Superior temporal gyrus (tissue), 1 donor: ENCODE results near the gene CDCA5.
A peak's percentile ranks its signal among the peaks of the same experiment; 100 is the strongest.
"Not testable (repeated sequence)": the region's sequence is repeated elsewhere in the genome, so short reads cannot be mapped to it uniquely, and the experiment has no call there.

Source experiments
- DNase-seq: peaks from one replicate; pipeline ENCODE4 v3.0.0-alpha.2; 2016; ENCODE audit errors: extremely low spot score

Gene CDCA5

DNA sequence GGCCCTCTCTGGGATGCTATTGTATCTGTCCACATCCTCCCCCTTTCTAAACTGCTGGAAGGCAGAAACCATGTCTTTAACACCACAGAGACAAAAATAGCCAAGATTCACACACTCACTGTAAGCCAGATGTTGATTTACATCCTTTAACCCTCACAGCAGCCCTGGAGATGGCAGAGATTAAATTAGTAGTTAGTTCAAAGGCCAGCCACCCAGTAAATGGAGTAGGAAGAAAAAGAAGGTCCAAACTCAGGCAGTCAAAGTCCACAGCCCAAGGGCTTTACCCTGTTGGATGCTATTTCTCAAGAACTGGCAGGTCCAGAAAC, 35.8 kb upstream of the CDCA5 start:
- no peak for DNase-seq

DNA sequence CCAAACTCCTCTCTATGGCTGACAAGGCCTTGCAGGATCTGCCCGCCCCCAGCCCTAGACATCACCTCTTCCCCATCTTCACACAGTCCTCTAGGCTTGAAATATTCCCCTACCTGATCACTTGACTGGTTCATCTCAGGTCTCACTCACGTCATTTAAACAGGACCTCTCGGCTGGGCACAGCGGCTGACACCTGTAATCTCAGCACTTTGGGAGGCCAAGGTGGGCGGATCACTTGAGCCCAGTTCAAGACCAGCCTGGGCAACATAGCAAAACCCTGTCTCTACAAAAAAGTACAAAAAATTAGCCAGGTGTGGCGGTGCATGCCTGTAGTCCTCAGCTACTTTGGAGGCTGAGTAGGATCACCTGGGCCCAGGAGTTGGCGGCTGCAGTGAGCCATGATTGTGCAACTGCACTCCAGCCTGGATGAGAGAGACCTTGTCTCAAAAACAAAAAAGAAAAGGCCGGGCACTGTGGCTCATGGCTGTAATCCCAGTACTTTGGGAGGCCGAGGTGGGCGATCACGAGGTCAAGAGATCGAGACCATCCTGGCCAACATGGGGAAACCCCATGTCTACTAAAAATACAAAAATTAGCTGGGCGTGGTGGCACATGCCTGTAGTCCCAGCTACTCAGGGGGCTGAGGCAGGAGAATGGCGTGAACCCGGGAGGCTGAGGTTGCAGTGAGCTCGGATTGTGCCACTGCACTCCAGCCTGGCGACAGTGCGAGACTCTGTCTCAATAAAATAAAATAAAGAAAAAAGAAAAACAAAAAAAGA, 35.2 kb upstream of the CDCA5 start:
- DNase-seq: not testable (repeated sequence)

DNA sequence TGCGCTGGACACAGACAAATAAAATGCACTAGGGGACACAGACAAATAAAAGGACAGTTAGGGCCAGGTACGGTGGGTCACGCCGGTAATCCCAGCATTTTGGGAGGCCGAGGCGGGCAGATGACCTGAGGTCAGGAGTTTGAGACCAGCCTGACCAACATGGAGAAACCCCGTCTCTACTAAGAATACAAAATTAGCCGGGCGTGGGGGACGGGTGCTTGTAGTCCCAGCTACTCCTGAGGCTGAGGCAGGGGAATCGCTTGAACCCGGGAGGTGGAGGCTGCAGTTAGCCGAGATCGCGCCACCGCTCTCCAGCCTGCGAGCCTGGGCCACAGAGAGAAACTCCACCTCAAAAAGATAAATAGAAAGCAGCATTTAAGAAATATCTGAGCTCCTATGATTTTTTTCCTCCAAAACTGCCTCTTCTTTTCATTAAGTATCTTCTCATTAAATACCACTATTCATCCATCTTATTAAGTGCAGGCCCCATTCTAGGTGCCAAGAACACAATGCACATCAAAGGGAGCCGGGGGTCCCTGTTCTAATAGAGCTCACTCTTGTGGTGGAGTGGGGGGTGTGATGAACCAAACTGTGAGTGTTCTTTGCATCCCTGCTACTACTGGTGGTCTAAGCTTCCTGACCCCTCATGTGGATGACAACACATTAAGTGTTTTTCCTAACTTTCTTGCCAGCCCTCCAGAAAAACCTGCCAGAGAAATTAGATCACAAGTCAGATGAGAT, 34.4 kb upstream of the CDCA5 start:
- no peak for DNase-seq

DNA sequence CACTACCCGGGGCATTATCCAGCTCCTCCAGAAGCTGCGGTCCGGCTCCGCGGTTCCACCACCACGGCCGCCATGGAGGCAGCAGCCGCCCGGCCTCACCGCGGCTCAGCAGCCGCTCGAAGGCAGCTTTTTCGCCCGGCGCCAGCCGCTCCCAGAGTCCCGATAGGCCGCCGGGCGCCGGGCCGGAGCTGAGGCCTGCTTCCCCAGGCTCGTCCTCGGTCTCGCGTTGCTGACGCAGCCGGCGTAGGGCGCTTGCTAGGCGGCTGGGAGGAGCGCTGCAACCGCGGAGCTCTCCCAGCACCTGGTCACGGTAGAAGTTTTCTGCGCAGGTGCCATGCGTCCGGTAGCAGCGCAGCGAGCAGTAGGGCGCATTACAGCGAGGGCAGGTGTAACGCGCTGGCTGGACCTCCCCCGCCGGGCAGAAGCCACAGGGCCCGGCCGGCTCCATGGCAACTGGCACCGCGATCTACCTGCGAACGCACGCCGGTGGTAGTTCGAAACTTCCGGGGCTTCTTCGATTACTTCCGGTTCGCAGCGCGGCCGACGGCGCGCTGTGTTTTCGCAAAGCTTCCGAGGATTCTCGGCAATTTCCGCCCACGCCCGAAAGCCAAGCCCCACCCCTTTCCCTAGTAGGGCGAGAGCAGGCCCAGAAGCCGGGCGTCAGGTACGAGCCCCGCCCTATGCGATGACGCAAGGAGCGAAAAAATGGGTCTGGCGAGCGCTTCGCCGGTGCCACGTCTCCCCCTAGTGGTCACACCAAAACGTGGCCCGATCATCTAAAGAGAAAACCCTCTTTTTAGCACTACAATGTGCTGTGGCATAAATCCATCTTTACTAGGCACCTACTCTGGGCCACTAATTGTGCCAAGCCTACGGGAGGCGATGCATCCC, 33.6 kb upstream of the CDCA5 start, which contains the start of gene ZNHIT2:
ZNHIT2 (minus strand) TSS at position 496 of the 891 bp plus-strand sequence; CDS start at position 448, 48 bp downstream.
- DNase-seq: peak; percentile 99

DNA sequence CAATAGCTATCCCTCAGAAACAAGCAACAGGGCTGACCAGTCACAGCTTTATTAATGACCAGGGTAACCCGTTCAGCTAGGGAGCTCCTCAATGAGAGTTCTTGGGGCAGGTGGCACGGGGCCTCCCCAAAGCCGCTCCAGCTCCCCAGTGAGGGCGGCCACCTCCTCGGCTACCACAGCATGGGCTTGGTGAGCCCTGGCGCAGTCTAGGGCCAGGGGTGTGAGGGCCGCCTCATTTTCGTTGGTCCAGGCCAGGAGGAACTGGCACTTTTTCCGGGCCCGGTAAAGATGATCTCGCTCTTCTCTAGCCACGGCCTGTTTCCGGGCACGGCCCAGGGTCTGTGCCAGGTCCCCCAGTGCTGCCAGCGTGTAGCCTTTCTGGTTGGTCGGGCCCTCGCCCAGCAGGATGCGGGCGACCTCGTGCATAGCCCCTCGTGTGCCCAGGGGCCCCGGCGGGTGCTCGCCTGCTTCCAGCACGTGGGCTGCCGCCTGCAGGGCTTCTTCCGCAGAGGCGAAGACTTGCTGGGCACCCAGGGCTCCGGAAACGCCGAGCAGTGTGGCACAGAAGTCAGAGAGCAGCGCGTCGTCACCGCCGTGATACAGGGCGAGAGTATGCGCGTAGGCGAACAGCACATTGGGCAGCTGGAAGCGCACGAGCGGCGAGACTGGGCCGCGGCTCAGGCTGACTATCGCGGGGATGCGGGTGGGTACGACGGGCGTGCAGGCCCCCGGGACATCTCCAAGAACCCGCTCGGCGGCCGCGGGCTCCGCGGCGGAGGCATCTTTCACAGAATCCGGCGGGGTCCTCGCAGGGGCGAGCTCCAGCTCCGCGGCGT, 32.7 kb upstream of the CDCA5 start:
- DNase-seq: no peak

DNA sequence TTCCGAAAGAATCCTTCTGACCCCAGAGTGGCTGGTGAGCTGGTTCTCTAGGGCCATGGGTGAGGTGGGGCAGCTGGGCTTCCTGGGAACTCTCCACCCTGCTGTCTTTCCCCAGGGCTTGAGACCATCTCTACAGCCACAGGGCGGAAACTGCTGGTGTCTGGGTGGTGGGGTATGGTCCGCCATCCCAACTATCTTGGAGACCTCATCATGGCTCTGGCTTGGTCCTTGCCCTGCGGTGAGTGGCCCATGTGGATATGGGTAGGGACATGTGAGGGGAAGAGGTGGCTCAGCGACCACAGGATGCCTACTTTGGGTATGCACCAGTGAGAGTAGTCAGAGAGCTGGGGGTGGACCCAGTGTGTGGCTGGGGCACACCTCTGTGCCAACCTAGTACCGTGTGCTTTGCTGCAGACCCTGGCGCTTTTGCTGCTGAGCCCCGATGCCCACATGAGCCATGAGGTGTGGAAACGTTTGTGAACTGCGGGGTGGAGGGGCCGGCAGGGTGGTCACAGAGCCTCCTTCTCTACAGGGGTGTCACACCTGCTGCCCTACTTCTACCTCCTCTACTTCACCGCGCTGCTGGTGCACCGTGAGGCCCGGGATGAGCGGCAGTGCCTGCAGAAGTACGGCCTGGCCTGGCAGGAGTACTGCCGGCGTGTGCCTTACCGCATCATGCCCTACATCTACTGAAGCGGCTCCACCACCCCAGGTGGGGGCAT, 31.7 kb upstream of the CDCA5 start:
- DNase-seq: no peak

DNA sequence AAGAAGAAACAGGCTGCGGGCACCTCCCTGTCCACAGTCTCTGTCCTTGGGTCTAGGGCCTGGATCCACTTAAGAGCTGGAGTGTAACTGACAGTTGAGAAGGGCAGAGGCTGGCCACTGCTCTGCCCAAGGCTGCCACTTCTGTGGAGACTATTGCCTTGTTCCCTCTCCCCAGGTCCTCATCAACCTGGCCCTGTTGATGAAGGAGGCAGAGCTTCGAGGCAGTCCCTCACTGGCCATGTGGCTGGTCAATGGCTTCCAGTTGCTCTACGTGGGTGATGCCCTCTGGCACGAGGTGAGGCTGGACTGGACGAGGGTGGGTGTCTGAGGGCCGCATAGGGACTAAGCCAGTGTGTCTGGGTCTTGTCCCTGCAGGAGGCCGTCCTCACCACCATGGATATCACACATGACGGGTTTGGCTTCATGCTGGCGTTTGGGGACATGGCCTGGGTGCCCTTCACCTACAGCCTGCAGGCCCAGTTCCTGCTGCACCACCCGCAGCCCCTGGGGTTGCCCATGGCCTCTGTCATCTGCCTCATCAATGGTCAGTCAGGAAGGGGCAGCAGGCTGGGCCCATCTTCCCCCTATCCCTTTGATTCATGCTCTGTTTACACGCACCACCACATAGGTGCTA, 30.8 kb upstream of the CDCA5 start:
- DNase-seq: no peak

DNA sequence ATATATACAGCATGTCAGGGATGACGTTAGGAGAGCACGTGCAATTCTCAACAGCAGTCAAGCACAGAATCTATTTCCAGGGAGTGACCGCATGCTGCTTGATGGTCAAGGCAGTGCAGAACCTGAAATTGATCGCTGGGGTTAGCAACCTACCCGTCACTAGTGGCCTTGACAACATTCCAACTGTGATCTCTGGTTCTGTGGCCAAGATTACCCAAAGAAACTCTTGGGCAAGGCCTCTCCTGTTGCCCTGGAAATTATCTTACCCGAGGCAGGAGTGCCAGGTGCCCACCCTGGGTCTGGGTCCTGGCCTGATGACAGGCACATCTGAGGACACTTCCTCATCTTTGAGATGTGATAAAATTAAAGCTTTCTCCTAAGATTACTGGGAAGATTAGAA, 30.0 kb upstream of the CDCA5 start:
- DNase-seq: no peak

DNA sequence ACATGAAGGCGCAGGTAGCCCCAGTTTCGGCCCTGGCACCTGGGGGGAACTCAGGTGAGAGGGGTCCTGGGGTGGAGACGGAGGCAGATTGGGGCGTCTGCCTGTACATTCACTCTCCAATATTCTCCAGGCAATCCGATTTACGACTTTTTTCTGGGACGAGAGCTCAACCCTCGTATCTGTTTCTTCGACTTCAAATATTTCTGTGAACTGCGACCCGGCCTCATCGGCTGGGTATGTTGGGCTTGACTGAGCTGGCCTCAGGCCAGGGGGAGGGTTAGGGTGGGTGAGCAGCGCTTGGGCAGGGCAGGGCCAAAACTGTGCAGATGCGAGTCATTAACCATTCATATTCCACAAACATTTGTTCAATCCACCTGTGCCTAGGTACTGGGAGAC, 29.5 kb upstream of the CDCA5 start:
- no peak for DNase-seq

DNA sequence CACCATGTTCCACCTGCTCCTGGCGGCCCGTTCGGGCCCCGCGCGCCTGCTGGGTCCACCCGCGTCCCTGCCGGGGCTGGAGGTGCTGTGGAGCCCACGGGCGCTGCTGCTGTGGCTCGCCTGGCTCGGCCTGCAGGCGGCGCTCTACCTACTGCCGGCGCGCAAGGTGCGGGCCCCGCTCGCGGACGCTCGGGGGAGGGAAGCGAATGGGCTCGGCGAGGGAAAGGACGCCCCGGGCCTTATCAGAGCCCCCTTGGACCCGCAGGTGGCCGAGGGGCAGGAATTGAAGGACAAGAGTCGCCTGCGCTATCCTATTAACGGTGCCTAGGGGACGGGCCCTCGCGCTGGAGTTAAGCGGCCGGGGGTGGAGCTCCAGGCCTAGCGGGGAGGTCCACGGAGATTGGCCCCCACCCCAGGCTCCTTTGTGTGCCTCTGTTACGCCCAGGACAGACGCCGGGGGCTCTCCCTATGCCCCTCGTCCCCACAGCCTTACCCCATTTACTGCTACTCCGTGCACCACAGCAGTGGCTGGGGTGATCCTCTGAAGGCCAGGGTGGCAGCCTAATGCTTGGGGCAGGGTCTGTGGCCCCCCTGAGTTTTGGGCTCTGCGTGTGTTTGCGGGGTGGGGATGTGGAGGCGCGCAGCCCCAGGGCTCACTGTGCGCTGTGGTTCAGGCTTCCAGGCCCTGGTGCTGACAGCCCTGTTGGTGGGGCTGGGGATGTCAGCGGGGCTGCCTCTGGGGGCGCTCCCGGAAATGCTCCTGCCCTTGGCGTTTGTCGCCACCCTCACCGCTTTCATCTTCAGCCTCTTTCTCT, 28.9 kb upstream of the CDCA5 start:
- peak; percentile 50 for DNase-seq

DNA sequence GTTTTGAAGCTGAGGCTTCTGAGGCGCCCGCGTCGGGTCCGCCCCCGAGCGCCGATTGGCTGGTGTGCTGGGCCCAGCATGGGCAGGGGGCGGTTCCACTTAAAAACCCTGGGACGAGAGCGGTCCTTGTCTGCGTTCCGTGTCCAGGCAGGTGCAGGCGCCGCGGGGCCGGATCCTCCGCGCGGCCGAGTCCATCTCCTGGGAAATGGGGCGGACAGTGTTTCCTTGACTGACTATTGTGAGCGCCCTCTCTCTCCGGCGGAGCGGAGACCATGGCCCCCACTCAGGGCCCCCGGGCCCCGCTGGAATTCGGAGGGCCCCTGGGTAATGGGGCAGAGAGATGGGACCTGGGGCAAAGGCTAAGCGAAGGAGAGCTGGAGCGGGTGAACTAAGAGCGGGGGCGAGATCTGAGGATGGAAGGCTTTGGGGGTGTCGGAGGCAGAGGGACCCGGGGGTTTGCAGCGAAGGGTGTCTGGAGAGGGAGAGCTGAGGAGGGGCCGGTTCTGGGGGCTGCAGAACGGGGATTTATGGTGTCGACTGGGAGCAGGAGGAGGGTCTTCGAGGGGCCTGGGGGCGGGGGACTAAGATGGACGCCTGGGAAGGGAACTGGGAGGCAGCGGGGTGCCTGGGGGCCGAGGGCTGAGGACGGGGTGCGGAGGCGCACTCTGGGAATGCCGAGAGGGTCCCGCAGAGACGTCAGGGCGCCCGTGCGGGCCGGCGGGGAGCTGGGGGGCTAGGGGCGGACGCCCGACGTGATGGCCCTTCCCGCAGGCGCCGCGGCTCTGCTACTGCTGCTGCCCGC, 28.1 kb upstream of the CDCA5 start, which contains the start of gene TM7SF2:
TM7SF2 (plus strand) TSS at position 129 of the 802 bp plus-strand sequence; CDS start at position 273, 144 bp downstream.
- peak; percentile 98 for DNase-seq

DNA sequence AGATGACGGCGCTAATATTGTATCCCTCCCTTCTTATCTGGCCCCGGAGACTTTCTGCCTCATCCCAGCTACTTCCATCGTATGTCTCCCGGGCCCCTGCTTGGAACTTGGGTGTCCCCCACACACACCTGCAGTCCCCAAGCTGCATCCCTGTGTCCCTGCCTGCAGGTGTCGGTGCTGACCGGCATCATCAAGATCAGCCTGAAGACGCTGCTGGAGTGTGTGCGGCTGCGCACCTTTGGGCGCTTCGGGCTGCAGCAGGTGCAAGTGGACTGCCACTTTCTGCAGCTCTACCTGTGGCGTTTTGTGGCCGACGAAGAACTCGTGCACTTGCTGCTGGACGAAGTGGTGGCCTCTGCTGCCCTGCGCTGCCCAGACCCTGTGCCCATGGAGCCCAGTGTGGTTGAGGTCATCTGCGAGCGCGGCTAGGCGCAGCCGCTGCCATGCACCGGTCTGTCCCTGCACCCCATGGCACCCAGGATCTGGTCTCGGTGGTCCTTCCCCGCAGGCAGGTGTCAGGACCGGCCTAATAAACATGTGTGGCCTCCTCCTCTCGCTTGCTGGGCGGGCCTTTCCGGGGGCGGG, 27.4 kb upstream of the CDCA5 start:
- no peak for DNase-seq

DNA sequence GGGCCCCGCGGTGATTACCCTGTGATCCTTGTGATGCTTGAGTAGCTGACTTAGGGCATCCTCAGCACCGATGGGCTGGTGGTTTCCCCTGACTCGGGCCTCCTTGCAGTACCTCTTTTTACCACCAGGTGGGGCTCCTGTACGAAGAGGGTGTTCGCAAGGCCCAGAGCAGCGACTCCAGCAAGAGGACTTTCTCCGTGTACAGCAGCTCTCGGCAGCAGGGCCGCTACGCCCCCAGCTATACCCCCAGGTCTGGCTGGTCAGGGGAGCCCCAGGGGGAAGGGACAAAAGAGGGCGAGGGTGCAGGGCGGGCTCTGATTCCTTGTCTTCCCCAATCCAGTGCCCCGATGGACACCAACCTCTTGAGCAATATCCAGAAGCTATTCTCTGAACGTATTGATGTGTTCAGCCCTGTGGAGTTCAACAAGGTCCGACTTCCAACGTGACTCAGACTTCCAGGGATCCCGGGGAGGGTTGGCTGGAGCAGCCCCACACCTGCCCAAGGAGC, 26.6 kb upstream of the CDCA5 start:
- DNase-seq: peak; percentile 94

DNA sequence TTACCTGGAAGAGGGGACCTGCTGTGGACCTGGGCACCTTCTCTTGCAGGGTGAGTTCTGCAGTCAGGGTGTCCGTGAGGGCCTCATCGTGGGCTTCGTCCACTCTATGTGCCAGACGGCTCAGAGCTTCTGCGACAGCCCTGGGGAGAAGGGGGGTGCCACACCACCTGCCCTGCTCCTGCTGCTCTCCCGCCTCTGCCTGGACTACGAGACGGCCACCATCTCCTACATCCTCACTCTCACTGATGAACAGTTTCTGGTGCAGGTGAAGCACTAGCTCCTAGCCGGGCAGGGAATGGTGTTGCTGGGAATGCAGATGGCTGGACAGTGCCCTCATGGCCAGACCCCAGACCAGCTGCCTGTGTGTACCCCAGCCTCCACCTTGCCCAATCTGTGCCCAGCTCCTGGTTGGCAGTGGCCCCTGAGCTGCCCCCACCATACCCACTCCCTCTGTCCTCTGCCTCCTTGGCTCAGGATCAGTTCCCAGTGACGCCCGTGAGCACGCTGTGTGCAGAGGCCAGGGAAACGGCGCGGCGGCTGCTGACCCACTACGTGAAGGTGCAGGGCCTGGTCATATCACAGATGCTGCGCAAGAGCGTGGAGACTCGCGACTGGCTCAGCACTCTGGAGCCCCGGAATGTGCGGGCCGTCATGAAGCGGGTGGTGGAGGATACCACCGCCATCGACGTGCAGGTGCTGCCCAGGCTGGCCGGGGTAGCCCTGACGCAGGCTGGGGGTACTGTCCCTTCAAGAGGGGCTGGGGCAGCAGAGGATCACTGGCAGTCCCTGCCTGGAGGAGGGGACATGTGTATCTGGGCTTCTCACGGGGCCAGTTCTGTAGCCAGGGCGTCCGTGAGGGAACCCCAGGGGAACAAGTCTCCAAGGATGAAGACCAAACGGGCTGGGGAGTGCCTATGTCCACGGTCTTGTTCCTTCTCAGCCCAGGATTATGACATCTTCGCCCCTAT, 25.7 kb upstream of the CDCA5 start:
- no peak for DNase-seq

DNA sequence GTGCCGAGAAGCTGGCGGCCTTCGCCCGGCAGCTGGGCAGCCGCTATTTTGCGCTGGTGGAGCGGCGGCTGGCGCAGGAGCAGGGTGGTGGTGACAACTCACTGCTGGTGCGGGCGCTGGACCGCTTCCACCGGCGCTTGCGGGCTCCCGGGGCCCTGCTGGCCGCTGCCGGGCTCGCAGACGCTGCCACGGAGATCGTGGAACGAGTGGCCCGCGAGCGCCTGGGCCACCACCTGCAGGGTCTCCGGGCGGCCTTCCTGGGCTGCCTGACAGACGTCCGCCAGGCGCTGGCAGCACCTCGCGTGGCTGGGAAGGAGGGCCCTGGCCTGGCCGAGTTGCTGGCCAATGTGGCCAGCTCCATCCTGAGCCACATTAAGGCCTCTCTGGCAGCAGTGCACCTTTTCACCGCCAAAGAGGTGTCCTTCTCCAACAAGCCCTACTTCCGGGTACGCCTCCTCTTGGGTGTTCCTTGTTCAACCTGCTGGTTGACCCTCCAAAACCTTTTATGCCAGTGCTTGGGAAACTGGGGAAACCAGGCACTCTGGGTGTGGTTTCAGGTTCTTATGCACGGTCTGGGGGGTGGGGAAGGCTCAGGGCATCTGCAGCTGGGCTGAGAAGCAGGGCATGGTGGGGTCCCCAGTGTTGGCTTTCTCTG, 24.8 kb upstream of the CDCA5 start:
- DNase-seq: no peak
